ENCODE data around the gene RRAGD. TPM values are rescaled to one million over a fixed set of nuclear protein-coding genes. Genes with fewer than 3 reads are reported as not detected.
A peak's percentile ranks its signal among the peaks of the same experiment; 100 is the strongest.

RRAGD gene
- polyA plus RNA-seq, 1 of the 3 experiments (the other 2 are of a cell fraction): 0.07 TPM

DNA sequence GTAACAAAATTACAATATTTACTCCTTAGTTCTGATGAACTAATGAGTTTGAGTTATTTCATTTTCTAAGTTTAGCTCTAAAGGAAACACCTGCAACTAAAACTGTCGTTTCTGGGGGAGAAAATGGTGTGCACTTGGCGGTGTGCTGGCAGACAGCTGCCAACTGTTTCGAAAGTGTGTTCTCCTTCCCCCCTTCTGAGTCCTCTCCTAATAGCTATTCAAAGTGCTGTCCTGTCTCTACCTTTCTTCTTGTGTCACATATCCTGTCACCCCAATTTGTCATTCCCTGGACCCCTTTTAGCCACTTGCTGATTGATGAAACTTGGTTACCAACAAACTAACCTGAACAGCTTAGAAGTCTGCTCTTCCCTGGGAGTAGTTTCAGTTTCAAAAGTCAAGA lies 54.7 kb downstream of the RRAGD start:
- no peak overlapping the region for H3K4me2 ChIP-seq
- no peaks in the 10 kb centered on the region for H3K9me2 ChIP-seq
- POLR2A ChIA-PET: no interaction called here
- H3K36me3 ChIP-seq (replicated peaks in 1 of 2; ENCODE audit: control insufficient read depth in 1 of 2, insufficient read depth in 2 of 2, low read length in 1 of 2): no peaks in the 10 kb centered on the region
- peaks cover 7% of the 10 kb centered on the region; the same call in 1 of the 2 replicates for H3K79me2 ChIP-seq (ENCODE audit: insufficient read depth)
- 0 out of 2 replicates have a peak overlapping the region, but pooled peaks have one; percentile 22 for H2AFZ ChIP-seq (ENCODE audit: low read depth)
- no peak for DNase-seq
- 85% methylated on average over 3 of the region's 3 CpGs for WGBS (ENCODE audit: low lambda C conversion rate)
- peaks cover 9% of the 10 kb centered on the region for H3F3A ChIP-seq (replicated peaks; ENCODE audit: insufficient read depth)
- no peak overlapping the region for H3K9ac ChIP-seq
- no peaks in the 10 kb centered on the region for H3K9me3 ChIP-seq
- no peaks in the 10 kb centered on the region for H4K20me1 ChIP-seq (ENCODE audit: insufficient read depth)
- CTCF ChIA-PET: interaction anchor here (0.9 to 2.8 kb wide), 3 partner anchors 10 to 46 kb away, joined by 3 to 32 read pairs (median 24); no protein-coding TSS in a partner anchor
- H3K27ac ChIP-seq (ENCODE audit: low read depth in 2 of 2, low read length in 1 of 2): no peak overlapping the region
- no peaks in the 10 kb centered on the region; a peak in 2 of 4 replicates for H3K4me1 ChIP-seq (ENCODE audit: control insufficient read depth in 1 of 2, insufficient read depth in 2 of 2, low read depth in 1 of 2, low read length in 1 of 2)
- no peak overlapping the region for H3K4me3 ChIP-seq (ENCODE audit: low read depth in 2 of 2, low read length in 1 of 2)
- TF ChIP-seq RXRA (IDR thresholded peaks at IDR 0.05; ENCODE audit: borderline replicate concordance, low read depth): no peak
- no peaks in the 10 kb centered on the region for H3K27me3 ChIP-seq (ENCODE audit: insufficient read depth)

DNA sequence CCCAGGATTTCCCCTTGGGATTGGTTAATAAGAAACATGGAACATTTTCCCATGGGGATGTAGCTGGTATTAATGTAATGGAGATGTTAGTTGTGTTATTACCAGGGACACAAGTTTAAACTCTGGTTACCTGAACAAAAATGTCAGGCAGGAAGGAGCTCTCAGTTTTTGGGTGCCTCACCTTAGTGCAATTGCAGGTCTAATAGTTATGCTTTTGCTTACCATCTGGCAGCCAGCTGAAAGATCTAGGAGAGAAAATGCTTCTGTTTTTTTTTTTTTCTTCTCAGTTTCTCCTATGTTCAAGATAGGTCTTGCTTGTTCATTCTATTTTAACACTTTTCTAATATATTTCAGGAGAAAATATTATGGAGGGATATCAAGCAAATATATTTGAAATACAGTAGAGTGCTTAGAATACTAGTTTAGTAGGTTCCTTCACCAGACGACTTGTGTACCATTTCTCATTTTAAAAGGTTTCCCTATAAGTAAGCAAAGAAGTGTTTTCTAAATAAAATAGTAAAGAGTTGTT lies 55.4 kb downstream of the RRAGD start:
- peaks cover 14% of the 10 kb centered on the region for H3K79me2 ChIP-seq (ENCODE audit: insufficient read depth)
- H3K4me1 ChIP-seq (ENCODE audit: control insufficient read depth in 1 of 2, insufficient read depth in 2 of 2, low read depth in 1 of 2, low read length in 1 of 2): no peaks in the 10 kb centered on the region; a peak in 3 of 4 replicates
- DNase-seq: no peak
- H3K4me2 ChIP-seq: no peak overlapping the region
- H3K36me3 ChIP-seq (replicated peaks in 1 of 2; ENCODE audit: control insufficient read depth in 1 of 2, insufficient read depth in 2 of 2, low read length in 1 of 2): no peaks in the 10 kb centered on the region
- H2AFZ ChIP-seq (ENCODE audit: low read depth): no peak overlapping the region
- no peaks in the 10 kb centered on the region for H4K20me1 ChIP-seq (ENCODE audit: insufficient read depth)
- ChIA-PET POLR2A (interaction anchor here (1.0 kb wide), 1 partner anchor 10 kb away, joined by 3 read pairs; no protein-coding TSS in a partner anchor), CTCF (interaction anchor here (0.9 to 2.8 kb wide), 3 partner anchors 10 to 45 kb away, joined by 3 to 32 read pairs (median 24); no protein-coding TSS in a partner anchor)
- no peak overlapping the region for H3K9ac ChIP-seq
- no peak overlapping the region for H3K27ac ChIP-seq (ENCODE audit: low read depth in 2 of 2, low read length in 1 of 2)
- H3K27me3 ChIP-seq (ENCODE audit: insufficient read depth): no peaks in the 10 kb centered on the region
- no peak for TF ChIP-seq YY1 (IDR thresholded peaks at IDR 0.05; ENCODE audit: low read depth)
- no peak for TF ChIP-seq SIN3A (IDR thresholded peaks at IDR 0.05; ENCODE audit: borderline replicate concordance, low read depth, low read length)
- no peak for TF ChIP-seq EZH2phosphoT487 (IDR thresholded peaks at IDR 0.05; ENCODE audit: borderline replicate concordance, low read depth)
- no peak for TF ChIP-seq GATA2 (CRISPR knock-in tag; IDR thresholded peaks at IDR 0.05)
- no peak for TF ChIP-seq TAF1 (IDR thresholded peaks at IDR 0.05; ENCODE audit: borderline replicate concordance, low read depth, low read length)
- TF ChIP-seq RAD21 (IDR thresholded peaks at IDR 0.05; ENCODE audit: low read length): no peak
- no peak for TF ChIP-seq TEAD4 (IDR thresholded peaks at IDR 0.05; ENCODE audit: borderline replicate concordance, insufficient read depth)
- no peak for TF ChIP-seq USF1 (IDR thresholded peaks at IDR 0.05; ENCODE audit: borderline replicate concordance, low read depth)
- TF ChIP-seq USF2 (IDR thresholded peaks at IDR 0.05; ENCODE audit: borderline replicate concordance, low read depth, low read length): no peak
- TF ChIP-seq REST (IDR thresholded peaks at IDR 0.05; ENCODE audit: low read depth, low read length): no peak
- TF ChIP-seq CHD2 (IDR thresholded peaks at IDR 0.05; ENCODE audit: low read length, partially characterized antibody): no peak
- TF ChIP-seq TCF12 (IDR thresholded peaks at IDR 0.05): no peak
- TF ChIP-seq, protein P1, sequence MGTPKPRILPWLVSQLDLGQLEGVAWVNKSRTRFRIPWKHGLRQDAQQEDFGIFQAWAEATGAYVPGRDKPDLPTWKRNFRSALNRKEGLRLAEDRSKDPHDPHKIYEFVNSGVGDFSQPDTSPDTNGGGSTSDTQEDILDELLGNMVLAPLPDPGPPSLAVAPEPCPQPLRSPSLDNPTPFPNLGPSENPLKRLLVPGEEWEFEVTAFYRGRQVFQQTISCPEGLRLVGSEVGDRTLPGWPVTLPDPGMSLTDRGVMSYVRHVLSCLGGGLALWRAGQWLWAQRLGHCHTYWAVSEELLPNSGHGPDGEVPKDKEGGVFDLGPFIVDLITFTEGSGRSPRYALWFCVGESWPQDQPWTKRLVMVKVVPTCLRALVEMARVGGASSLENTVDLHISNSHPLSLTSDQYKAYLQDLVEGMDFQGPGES (IDR thresholded peaks at IDR 0.05; ENCODE audit: low read depth, low read length): no peak
- no peak for TF ChIP-seq JUND (IDR thresholded peaks at IDR 0.05)
- no peak for TF ChIP-seq FOXM1 (IDR thresholded peaks at IDR 0.05; ENCODE audit: low read depth)
- TF ChIP-seq FOXJ3 (CRISPR knock-in tag; IDR thresholded peaks at IDR 0.05): no peak
- TF ChIP-seq, protein P2, sequence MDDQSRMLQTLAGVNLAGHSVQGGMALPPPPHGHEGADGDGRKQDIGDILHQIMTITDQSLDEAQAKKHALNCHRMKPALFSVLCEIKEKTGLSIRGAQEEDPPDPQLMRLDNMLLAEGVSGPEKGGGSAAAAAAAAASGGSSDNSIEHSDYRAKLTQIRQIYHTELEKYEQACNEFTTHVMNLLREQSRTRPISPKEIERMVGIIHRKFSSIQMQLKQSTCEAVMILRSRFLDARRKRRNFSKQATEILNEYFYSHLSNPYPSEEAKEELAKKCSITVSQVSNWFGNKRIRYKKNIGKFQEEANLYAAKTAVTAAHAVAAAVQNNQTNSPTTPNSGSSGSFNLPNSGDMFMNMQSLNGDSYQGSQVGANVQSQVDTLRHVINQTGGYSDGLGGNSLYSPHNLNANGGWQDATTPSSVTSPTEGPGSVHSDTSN (IDR thresholded peaks at IDR 0.05): no peak
- TF ChIP-seq EP300 (IDR thresholded peaks at IDR 0.05; ENCODE audit: borderline replicate concordance in 1 of 2, low read depth in 1 of 2, low read length in 1 of 2): no peak
- TF ChIP-seq NRF1 (IDR thresholded peaks at IDR 0.05; ENCODE audit: low read depth, low read length): no peak
- H3K9me2 ChIP-seq: no peaks in the 10 kb centered on the region
- no peak overlapping the region for H3K4me3 ChIP-seq (ENCODE audit: low read depth in 2 of 2, low read length in 1 of 2)
- H3F3A ChIP-seq (replicated peaks; ENCODE audit: insufficient read depth): peaks cover 9% of the 10 kb centered on the region
- 85% methylated on average over 1 of the region's 1 CpG for WGBS (ENCODE audit: low lambda C conversion rate)
- H3K9me3 ChIP-seq: no peaks in the 10 kb centered on the region
